ENCODE measurements around the gene GUCA2B. TPM values are rescaled to one million over a fixed set of nuclear protein-coding genes. Genes with fewer than 3 reads are reported as not detected.

Gene GUCA2B
- total and polyA plus RNA-seq, 4 donors = 1.2 to 78.5 TPM; not detected in 2

DNA sequence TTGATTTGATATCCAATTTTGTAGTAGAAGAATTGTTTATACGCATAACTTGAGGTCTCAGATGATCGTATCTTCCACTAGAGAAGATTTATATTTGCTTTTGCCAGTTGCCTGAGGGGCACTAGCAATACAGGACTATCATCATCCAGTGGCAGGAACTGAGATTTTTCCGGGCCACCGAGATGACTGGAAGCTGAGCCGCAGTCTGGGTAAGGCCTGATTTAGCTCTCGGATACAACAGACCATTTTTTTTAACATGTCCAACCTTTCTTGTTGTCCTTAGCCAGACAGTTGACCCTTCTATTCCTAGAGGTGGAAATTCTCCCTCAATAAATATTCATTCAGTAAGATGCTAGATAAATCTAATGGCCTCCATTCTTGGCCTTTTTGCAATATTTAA is 25.4 kb upstream of the GUCA2B start:
- intact Hi-C loops (cut with DNase I) = no loop called here
- ATAC-seq (ENCODE audit: low FRiP score) (no peak), DNase-seq (no peak)
- no peaks in the 10 kb centered on the region for H3K27me3 ChIP-seq (ENCODE audit: control insufficient read depth in 1 of 2, insufficient read depth in 2 of 2, low read length in 1 of 2)
- no peaks in the 10 kb centered on the region for H3K36me3 ChIP-seq (ENCODE audit: control insufficient read depth in 1 of 2, insufficient read depth in 2 of 2, low read length in 1 of 2)
- no peaks in the 10 kb centered on the region for H3K4me1 ChIP-seq (ENCODE audit: control insufficient read depth in 1 of 2, insufficient read depth in 2 of 2, low read length in 2 of 2)
- no peak overlapping the region for H3K27ac ChIP-seq (ENCODE audit: low read depth in 1 of 2, low read length in 2 of 2)
- H3K4me3 ChIP-seq (ENCODE audit: low read length in 2 of 2) = no peak overlapping the region
- WGBS, 2 donors = 81 to 82% methylated on average over 6 of the region's 6 CpGs
- peaks cover 1% of the 10 kb centered on the region for H3K9me3 ChIP-seq (ENCODE audit: control insufficient read depth, low read length)

DNA sequence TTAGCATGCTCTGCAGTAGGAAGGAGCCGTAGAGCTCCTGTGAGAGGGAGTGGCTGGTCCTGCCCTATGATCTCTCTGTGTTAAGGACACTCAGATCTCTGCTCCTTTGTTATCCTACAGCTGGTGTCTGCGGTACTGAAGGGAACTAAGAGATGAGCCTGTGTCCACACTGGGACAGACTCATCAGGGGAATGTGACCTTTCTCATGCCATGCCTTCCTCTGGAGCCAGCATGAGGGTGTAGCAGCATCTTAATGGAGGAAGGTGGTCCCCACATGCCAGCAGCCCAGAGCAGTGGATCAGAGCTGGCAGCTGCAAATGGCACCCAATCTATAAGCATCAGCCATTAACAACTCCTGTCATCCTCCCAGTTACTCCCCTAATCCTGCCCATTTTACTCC is 24.7 kb upstream of the GUCA2B start:
- no peak overlapping the region for H3K4me3 ChIP-seq (ENCODE audit: low read length in 2 of 2)
- ATAC-seq (ENCODE audit: low FRiP score) = no peak
- H3K4me1 ChIP-seq (ENCODE audit: control insufficient read depth in 1 of 2, insufficient read depth in 2 of 2, low read length in 2 of 2) = no peaks in the 10 kb centered on the region
- H3K9me3 ChIP-seq (ENCODE audit: control insufficient read depth, low read length) = peaks cover 1% of the 10 kb centered on the region
- no peak for DNase-seq
- no peaks in the 10 kb centered on the region for H3K27me3 ChIP-seq (ENCODE audit: control insufficient read depth in 1 of 2, insufficient read depth in 2 of 2, low read length in 1 of 2)
- 76% methylated on average over 2 of the region's 2 CpGs for WGBS, 2 donors
- intact Hi-C loops (cut with DNase I) = no loop called here
- H3K27ac ChIP-seq (ENCODE audit: low read depth in 1 of 2, low read length in 2 of 2) = no peak overlapping the region
- H3K36me3 ChIP-seq (ENCODE audit: control insufficient read depth in 1 of 2, insufficient read depth in 2 of 2, low read length in 1 of 2) = no peaks in the 10 kb centered on the region

DNA sequence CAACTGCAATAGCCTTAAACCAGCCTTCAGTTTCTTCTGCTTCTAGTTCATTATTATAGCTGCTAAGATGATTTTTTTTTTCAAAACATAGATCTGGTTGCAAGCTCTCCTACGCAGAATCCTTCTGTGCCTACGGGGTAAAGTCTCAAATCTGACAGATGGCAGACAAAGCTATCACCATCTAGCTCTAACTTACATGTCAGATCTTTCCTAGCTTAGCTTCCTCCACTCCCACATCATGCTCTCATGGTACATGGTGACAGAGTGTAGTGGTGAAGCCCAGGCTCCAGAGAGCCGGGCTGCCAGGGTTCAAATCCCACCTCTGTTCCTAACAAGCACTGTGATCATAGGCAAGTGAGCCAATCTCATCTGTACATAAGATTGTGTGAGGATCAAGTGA is 24.2 kb upstream of the GUCA2B start:
- WGBS, 2 donors = 79 to 84% methylated on average over 3 of the region's 3 CpGs
- Histone ChIP-seq H3K36me3 (ENCODE audit: control insufficient read depth in 1 of 2, insufficient read depth in 2 of 2, low read length in 1 of 2) (no peaks in the 10 kb centered on the region), H3K4me3 (ENCODE audit: low read length in 2 of 2) (no peak overlapping the region), H3K9me3 (ENCODE audit: control insufficient read depth, low read length) (peaks cover 1% of the 10 kb centered on the region), H3K27ac (ENCODE audit: low read depth in 1 of 2, low read length in 2 of 2) (no peak overlapping the region), H3K27me3 (ENCODE audit: control insufficient read depth in 1 of 2, insufficient read depth in 2 of 2, low read length in 1 of 2) (no peaks in the 10 kb centered on the region), H3K4me1 (ENCODE audit: control insufficient read depth in 1 of 2, insufficient read depth in 2 of 2, low read length in 2 of 2) (no peaks in the 10 kb centered on the region)
- intact Hi-C loops (cut with DNase I) = no loop called here
- ATAC-seq (ENCODE audit: low FRiP score) (no peak), DNase-seq (no peak)

DNA sequence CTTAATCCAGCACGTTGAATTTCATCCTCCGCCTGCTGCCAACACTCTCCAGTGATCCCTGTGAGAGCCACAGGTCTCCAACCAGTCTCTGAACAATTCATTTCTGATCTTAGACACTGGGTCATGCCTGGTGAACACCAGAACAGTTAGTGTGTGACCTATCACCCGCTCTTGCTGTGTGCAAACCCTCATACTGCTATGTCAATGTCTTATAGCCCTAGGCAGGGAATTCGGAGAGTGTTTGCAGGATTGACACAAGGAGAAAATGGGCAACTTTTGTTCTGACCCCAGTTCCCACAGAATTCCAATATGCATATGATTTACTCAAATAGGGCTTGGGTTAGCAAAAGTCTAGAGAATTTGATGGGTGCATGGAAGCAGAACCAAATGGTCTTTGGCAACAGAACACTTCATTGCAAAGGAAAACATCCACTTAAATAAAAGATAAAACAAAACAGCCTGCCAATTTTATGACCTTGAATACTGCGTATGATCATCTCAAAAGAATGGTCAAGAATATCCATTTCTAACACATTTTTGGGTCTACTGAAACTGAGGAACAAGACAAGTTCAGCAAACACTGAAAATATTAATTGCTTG is 23.0 kb upstream of the GUCA2B start:
- intact Hi-C loops (cut with DNase I) = no loop called here
- 78 to 83% methylated on average over 5 of the region's 5 CpGs for WGBS, 2 donors
- Histone ChIP-seq H3K4me1 (ENCODE audit: control insufficient read depth in 1 of 2, insufficient read depth in 2 of 2, low read length in 2 of 2) (no peaks in the 10 kb centered on the region), H3K27ac (ENCODE audit: low read depth in 1 of 2, low read length in 2 of 2) (no peak overlapping the region), H3K36me3 (ENCODE audit: control insufficient read depth in 1 of 2, insufficient read depth in 2 of 2, low read length in 1 of 2) (no peaks in the 10 kb centered on the region), H3K27me3 (ENCODE audit: control insufficient read depth in 1 of 2, insufficient read depth in 2 of 2, low read length in 1 of 2) (peaks cover 0 to 4% of the 10 kb centered on the region in 2 donors), H3K4me3 (ENCODE audit: low read length in 2 of 2) (no peak overlapping the region), H3K9me3 (ENCODE audit: control insufficient read depth, low read length) (peaks cover 1% of the 10 kb centered on the region)
- ATAC-seq (ENCODE audit: low FRiP score) (no peak), DNase-seq (no peak)

DNA sequence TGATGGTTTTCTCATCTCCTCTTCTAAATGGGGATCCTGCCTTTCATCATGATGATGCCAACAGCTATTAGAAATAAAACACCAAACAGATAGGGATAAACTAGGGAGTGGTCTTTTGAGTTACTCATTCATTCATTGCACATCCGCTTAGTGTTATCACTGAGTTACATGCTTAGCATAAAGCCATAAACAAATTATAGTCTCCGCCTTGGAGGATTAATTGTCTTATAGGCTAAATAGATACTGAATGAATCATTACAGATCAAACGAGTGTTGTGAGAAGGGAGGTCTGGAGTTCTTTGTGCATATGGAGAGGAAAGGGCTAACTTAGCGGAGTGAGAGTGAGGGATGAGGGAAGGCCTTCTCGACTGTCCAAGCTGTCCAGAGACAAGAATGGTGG is 19.8 kb upstream of the GUCA2B start:
- Histone ChIP-seq H3K27me3 (ENCODE audit: control insufficient read depth in 1 of 2, insufficient read depth in 2 of 2, low read length in 1 of 2) (peaks cover 0 to 4% of the 10 kb centered on the region in 2 donors), H3K27ac (ENCODE audit: low read depth in 1 of 2, low read length in 2 of 2) (no peak overlapping the region), H3K36me3 (ENCODE audit: control insufficient read depth in 1 of 2, insufficient read depth in 2 of 2, low read length in 1 of 2) (no peaks in the 10 kb centered on the region), H3K4me3 (ENCODE audit: low read length in 2 of 2) (no peak overlapping the region), H3K4me1 (ENCODE audit: control insufficient read depth in 1 of 2, insufficient read depth in 2 of 2, low read length in 2 of 2) (no peaks in the 10 kb centered on the region), H3K9me3 (ENCODE audit: control insufficient read depth, low read length) (peaks cover 1% of the 10 kb centered on the region)
- no peak for DNase-seq
- WGBS, 2 donors = 89 to 91% methylated on average over 5 of the region's 5 CpGs
- ATAC-seq (ENCODE audit: low FRiP score) = no peak
- intact Hi-C loops (cut with DNase I) = no loop called here

DNA sequence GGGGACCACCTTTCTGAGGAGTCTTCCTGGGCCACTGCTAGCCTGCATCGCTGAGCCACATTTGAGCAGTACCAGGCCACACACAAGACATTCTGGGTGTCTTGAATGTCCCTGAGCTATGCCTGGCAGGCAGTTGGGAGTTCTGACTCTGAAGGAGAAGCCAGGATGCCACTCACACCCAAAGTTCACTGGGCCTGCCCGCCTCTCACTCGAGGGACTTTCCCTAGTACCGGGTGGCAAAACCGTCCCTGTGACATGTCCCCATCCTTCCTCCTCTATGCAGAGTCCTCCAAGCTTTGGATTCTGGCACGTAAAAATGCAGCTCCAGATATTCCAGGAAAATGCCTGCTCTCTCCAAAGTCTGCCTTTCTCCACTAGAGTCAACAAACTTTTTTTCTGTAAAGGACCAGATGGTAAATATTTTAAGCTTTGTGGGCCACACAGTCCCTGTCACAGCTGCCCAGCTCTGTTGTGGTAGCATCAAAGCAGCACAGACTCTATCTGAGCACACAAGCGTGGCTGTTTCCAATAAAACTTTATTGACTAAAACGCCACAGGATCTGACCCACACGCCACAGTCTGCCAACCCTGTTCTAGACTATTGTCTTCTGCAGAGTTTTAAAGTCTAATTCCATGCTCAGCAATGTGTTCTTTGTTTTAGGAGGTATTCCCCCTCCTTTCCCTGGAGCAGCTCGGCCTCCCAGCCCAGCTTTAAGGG is 19.2 kb upstream of the GUCA2B start:
- ATAC-seq (ENCODE audit: low FRiP score) (no peak), DNase-seq (no peak)
- no peaks in the 10 kb centered on the region for H3K4me1 ChIP-seq (ENCODE audit: control insufficient read depth in 1 of 2, insufficient read depth in 2 of 2, low read length in 2 of 2)
- H3K36me3 ChIP-seq (ENCODE audit: control insufficient read depth in 1 of 2, insufficient read depth in 2 of 2, low read length in 1 of 2) = no peaks in the 10 kb centered on the region
- H3K4me3 ChIP-seq (ENCODE audit: low read length in 2 of 2) = no peak overlapping the region
- H3K27me3 ChIP-seq (ENCODE audit: control insufficient read depth in 1 of 2, insufficient read depth in 2 of 2, low read length in 1 of 2) = peaks cover 0 to 4% of the 10 kb centered on the region in 2 donors
- intact Hi-C loops (cut with DNase I) = no loop called here
- 85 to 88% methylated on average over 10 of the region's 10 CpGs for WGBS, 2 donors
- no peak overlapping the region for H3K27ac ChIP-seq (ENCODE audit: low read depth in 1 of 2, low read length in 2 of 2)
- no peaks in the 10 kb centered on the region for H3K9me3 ChIP-seq (ENCODE audit: control insufficient read depth, low read length)

DNA sequence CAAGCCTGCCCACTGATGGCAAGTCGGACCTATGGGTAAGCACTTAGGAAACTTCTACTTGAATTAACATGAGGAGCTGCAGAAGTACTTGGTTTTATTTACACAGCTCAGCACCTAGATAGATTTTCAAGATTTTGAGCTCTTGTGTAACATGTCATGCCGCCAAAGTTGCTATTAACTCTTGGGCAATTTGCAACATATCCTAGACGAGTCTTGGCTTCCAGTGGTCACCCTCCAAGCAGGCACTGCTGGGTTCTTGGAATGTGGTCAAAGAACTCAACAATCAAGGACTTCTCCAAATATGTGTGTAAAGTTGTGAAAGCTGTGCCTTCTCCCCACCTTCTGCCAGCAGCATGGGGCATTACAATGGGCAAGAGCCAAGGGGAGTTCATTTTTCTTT is 17.8 kb upstream of the GUCA2B start:
- 41 to 63% methylated on average over 3 of the region's 3 CpGs for WGBS, 2 donors
- ATAC-seq (ENCODE audit: low FRiP score) = no peak
- DNase-seq = no peak
- Histone ChIP-seq H3K27ac (ENCODE audit: low read depth in 1 of 2, low read length in 2 of 2) (no peak overlapping the region), H3K9me3 (ENCODE audit: control insufficient read depth, low read length) (no peaks in the 10 kb centered on the region), H3K27me3 (ENCODE audit: control insufficient read depth in 1 of 2, insufficient read depth in 2 of 2, low read length in 1 of 2) (peaks cover 1 to 4% of the 10 kb centered on the region in 2 donors), H3K4me3 (ENCODE audit: low read length in 2 of 2) (no peak overlapping the region), H3K36me3 (ENCODE audit: control insufficient read depth in 1 of 2, insufficient read depth in 2 of 2, low read length in 1 of 2) (no peaks in the 10 kb centered on the region), H3K4me1 (ENCODE audit: control insufficient read depth in 1 of 2, insufficient read depth in 2 of 2, low read length in 2 of 2) (no peaks in the 10 kb centered on the region)
- intact Hi-C loops (cut with DNase I) = no loop called here

DNA sequence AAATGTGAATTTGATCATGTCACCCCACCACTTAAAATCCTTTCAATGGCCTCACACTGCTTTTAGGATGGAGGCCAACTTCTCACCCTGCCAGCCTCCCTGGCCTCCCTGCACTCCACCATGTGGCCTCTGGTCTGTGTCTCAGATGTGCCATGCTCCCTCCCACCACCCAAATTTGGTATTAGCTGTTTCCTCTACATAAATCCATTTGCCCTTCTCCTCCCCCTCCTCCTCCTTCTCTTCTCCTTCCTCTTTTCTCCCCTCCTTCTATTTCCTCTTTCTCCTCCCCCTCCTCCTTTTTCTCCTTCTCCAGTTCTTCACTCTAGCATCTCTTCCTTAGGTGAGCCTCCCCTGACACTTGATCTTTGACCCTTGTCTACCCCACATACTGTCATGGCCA is 16.7 kb upstream of the GUCA2B start:
- Histone ChIP-seq H3K4me3 (ENCODE audit: low read length in 2 of 2) (no peak overlapping the region), H3K9me3 (ENCODE audit: control insufficient read depth, low read length) (no peaks in the 10 kb centered on the region), H3K4me1 (ENCODE audit: control insufficient read depth in 1 of 2, insufficient read depth in 2 of 2, low read length in 2 of 2) (no peaks in the 10 kb centered on the region), H3K36me3 (ENCODE audit: control insufficient read depth in 1 of 2, insufficient read depth in 2 of 2, low read length in 1 of 2) (no peaks in the 10 kb centered on the region), H3K27me3 (ENCODE audit: control insufficient read depth in 1 of 2, insufficient read depth in 2 of 2, low read length in 1 of 2) (peaks cover 2 to 4% of the 10 kb centered on the region in 2 donors), H3K27ac (ENCODE audit: low read depth in 1 of 2, low read length in 2 of 2) (no peak overlapping the region)
- ATAC-seq (ENCODE audit: low FRiP score) = no peak
- intact Hi-C loops (cut with DNase I) = no loop called here
- no peak for DNase-seq

DNA sequence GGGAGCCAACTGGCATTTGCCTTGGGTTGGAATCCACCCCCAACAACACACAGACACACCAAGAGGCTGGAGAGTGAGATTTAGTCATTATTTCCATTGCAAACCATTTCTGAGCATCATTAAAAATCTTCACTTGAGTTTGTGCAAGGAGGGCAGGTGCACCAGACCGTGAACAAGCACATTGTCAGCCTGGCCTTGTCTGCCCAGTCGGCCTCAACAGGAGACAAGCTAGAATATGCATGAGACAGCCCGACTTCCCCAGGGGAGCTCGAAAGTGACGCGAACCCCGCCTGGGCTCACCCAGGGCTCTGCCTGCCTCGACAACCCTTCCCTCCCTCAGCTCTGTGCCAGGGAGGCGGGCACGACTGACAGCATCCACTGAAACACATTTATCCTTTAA is 15.4 kb upstream of the GUCA2B start:
- Histone ChIP-seq H3K27ac (ENCODE audit: low read depth in 1 of 2, low read length in 2 of 2) (no peak overlapping the region), H3K9me3 (ENCODE audit: control insufficient read depth, low read length) (no peaks in the 10 kb centered on the region), H3K4me1 (ENCODE audit: control insufficient read depth in 1 of 2, insufficient read depth in 2 of 2, low read length in 2 of 2) (no peaks in the 10 kb centered on the region), H3K36me3 (ENCODE audit: control insufficient read depth in 1 of 2, insufficient read depth in 2 of 2, low read length in 1 of 2) (no peaks in the 10 kb centered on the region), H3K4me3 (ENCODE audit: low read length in 2 of 2) (no peak overlapping the region), H3K27me3 (ENCODE audit: control insufficient read depth in 1 of 2, insufficient read depth in 2 of 2, low read length in 1 of 2) (peaks cover 2 to 4% of the 10 kb centered on the region in 2 donors)
- intact Hi-C loops (cut with DNase I) = no loop called here
- 58 to 64% methylated on average over 10 of the region's 10 CpGs for WGBS, 2 donors
- DNase-seq (no peak), ATAC-seq (ENCODE audit: low FRiP score) (no peak)

All from aorta (tissue), 5 donors.